HG03575 (cell line): Measurements from ENCODE around the gene GALNT17.

Experiments
- ATAC-seq: cut with Tn5 transposase; IDR thresholded peaks from one replicate; pipeline ENCODE4 v1.9.1; 2021; ENCODE audit not compliant: unreplicated experiment, insufficient number of reproducible peaks, low FRiP score; ENCODE audit errors: extremely low read depth

The GALNT17 gene

DNA sequence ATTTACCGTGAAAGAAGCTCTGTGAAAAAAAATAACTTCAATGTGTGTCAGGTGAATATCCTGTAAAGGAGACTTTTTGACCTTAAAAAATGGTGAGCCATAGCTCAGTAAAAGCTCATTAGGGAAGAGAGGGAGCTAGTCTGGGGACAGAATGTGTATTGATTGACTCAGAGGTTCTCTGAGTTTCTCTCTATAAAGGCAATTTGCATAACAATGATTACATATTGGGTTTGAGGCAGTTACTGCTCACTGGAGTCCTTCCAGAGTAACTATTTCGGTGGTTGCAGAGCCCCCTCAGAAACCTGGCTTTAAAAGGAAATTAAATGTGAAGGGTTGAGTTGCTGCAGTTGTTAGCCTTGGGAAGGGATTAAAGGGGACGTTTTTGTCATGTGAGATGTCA, 181.6 kb downstream of the GALNT17 start:
- ATAC-seq = no peak

DNA sequence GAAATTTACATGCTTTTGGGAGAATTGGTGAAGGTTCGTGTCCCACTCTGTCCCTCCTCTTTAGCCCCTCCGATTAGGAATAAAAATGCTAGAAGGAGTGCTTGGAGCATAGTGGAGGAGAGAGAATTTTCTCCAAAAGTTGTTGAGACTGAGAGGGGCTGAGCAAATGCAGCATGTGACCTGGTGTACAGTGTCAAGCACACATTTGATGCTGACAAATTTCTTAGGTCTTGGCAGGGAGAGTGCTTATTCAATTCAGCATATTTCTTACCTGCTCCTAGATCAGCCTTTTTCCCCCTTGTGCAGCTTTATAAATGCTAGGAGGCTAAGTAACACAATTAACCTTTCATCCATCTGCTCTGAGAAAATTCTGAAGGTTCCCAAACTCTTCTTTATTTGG, 189.0 kb downstream of the GALNT17 start:
- no peak for ATAC-seq

DNA sequence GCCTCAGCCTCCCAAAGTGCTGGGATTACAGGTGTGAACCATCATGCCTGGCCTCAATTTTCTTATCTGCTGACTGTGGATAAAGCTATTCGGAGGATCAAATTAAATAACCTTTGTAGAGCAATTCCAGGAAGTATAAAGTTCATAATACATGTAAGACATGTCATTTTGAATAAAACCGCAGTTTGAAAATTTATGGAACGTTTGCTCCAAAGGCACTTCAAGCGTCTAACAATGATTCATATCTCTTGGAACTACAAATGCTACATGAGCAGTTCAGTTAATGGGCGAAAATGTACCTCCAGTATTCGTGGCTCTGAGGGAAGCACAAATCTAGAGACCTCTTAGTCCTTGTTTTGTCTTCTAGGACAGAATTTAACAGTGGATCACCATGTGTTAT, 190.3 kb downstream of the GALNT17 start:
- ATAC-seq = no peak

DNA sequence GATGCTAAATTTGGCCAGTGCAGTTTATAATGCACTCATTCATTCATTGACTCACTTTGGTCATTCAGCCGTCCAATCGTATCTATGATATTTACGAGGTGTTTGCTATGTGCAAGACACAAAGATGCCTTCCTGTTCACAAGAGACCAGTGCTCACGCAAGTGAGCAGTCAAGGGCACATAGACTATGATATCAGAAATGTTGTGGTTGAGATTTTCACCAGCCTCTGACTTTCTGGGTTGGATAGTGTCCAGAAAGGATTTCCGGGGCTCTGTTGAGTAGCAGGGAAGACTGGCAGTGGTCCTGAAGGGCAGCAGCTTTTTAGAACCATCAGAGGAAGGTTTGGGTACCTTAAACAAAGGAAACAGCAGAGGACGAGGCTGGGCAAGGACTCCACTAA, 191.8 kb downstream of the GALNT17 start:
- no peak for ATAC-seq

DNA sequence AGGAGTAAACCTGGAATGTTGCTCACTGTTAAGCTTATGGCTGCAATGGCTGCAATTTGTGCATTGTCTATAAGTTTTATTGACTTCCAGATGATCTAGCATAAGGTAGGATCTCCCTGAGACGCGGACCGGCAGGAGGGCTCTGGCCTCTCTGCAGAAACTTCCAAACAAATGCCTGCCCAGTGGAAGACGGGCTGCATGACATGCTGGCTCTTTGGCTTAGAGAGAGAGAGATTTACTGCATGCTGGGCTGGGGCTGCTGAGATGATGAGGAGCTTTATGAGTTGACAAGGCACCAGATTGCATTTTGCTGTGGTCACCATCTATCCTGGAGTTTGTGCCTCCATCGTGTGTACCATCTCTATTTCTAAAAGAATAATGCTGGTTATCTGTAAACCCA, 193.2 kb downstream of the GALNT17 start:
- ATAC-seq = no peak

DNA sequence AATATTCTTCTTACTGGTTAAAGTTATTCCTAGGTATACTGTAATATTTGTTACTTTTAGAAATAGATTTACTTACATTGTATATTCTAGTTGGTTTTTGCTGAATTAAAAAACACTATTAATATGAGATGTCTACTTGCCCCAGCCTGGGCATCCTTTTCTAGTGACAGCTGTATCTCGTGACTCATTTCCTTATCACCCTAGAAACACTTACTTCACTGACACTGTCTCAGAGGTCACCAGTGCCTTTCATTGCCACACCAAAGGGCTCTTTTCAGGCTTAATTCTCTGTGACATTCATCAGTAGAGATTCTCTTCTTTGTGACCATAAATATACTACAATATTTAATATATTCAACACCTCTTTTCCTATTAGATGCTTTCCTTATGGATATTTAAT, 194.7 kb downstream of the GALNT17 start:
- no peak for ATAC-seq

DNA sequence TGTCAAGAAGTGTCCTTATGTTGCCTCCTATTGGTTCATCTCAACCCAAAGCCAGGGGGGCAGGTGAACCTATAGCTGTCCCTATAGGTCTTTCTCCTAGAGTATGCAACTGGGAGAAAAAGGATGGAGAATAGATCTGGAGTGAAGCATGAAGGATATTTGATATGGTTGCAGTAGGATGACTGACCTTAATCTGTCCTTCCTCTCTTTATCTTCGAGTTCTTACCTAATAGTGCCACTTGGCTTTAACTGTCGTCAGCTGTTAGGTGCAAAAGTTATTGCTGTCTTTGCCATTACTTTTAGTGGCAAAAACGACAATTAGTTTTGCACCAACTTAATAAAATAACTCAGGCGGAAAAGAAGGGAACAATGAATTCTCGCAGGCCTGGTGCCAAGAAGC, 196.0 kb downstream of the GALNT17 start:
- no peak for ATAC-seq

DNA sequence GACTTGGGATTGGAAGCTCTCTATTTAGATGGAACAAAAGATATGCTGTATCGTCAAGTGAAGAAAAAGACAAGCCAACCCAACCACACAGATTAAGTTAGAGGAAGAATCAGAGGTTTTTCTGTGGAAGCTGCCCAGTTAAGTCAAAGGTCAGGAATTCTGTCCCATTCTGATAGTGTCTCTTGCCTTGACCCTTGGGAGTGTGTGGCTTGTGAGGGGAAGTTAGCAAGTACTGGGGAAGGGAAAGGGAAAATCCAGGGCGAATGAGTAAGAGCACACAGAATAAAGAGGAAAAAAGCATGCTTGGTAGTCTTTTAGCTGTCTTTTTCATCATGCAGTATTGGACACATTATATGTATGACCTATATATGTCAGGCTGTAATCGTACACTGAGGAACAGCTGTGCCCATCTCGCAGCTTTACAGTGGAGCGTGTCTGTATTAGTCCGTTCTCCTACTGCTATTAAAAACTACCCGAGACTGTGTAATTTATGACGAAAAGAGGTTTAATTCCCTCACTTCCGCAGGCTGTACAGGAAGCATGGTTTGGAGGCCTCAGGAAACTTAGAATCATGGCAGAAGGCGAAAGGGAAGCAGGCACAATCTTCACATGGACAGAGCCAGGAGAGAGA, 197.2 kb downstream of the GALNT17 start:
- ATAC-seq = no peak

DNA sequence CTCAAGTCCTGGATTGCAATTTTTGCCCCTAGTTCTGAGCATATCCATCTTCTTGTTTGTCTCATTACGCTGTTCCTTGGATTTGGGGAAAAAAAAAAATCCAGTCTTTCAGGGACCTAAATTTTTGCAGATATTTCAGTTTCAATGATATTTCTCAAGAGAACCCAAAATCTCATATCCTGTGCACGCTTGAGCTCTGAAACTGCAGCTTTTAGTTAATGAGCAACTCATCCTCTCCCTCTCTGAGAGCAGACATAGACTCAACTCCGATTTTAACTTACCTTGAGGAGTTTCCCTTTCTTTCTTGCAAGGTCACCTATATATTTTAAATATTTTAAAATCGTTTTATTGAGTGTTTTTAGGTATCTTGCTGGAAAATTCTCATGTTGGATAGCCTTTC, 200.3 kb downstream of the GALNT17 start:
- ATAC-seq = no peak

DNA sequence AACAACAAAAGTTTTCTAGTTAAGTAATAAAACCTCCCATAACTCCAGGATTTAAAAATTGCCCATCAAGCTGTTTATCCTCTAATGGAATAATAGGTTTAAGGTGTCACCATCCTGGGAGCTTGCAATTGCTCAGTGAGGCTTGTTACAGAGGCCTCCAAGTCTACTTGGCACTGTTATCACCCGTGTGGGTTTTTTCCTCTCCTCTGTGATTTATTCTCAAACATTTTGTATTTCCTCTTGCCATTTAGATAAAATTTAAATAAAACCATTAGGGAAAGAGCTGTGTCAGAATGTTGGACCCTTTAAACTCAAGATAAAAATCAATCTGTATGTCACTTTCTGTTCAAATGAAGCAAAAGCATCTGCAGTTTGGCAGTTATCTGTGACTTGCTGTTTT, 202.6 kb downstream of the GALNT17 start:
- no peak for ATAC-seq

DNA sequence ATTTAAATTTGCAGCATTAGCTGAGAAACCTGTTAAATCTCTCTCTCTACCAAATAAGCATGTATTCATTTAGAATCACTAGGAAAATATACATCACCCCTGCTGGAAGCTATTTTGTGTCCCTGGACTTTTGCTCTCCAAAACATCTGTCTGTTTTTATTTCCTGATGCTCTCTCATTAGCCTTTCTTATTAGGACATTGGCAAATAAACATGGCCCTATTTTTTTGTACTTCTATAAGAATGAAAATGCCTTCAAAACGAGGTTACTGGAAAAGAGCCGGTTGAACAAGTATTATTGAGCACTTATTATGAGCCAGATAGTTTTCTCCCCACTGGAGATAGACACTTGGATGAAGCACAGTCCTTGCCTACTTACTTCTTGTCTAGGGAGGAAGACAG, 206.9 kb downstream of the GALNT17 start:
- ATAC-seq = no peak

DNA sequence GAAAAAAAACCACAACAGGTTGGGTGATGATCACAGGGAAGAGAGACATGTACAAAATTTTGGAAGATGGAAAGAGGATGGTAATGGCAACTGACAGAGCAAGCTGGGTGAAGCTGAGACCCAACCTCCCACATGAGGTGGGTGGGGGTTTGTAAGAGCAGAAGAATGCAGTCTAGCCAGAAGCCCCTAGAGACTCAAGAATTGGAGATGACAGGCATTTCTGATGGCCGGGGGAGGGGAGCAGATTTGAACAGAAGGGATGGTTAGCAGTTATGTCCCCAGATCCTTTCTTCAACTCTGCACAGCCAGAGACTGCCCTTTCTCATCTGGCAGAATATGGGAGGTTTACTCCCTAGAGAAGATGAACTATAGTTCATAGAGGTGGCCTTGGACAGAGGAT, 208.0 kb downstream of the GALNT17 start:
- ATAC-seq = no peak

DNA sequence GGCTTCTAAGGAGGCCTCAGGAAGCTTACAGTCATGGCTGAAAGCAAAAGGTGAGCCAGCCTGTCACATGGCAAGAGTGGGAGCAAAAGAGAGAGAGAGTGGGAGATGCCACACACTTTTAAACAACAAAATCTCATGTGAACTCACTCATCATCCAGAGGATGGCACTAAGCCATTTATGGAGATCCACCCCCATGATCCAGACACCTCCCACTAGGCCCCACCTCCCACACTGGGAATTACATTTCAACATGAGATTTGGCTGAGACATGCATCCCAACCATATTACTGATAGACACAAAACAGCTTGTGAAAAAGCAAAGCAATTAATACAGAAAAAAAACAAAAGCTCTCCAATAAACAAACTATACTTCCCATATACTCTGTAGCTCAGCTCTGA, 210.3 kb downstream of the GALNT17 start:
- no peak for ATAC-seq

DNA sequence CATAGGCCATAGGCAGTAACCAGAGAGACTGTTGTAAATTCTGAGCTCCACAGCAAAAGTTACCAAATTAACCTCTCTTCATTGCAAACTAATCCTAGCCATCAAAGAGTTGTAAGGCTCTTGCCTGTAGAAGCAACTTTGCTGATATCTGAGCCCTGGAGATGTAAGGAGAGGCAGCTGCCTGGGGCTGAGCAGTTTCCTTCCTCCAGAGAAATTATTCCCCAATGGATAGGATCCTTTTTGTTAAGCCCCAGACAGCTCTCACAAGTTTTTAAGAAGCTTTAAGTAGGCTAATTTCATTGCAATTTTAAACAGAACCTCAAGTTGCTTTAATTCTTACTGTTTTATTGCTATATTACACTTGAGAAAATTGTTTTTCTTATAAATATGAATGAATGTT, 211.1 kb downstream of the GALNT17 start:
- no peak for ATAC-seq

DNA sequence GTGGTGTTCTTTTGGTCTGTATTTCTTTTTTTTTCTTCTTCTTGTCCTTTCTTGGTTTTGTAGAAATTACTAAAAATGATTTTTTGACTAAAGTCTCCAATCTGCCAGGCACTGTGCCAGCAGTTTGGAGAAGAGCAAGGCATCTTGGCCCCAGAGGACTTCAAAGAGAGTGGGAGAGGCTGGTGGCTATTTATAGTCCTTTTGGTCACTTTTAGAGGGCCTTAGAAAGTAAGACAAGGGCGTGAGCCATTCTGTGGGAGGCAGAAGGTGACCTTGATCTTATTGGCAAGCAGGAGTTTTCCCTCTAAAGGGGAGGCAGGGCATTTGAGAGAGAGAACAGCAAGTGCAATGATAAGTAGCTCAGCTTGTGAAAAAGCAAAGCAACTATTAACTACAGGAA, 211.9 kb downstream of the GALNT17 start:
- ATAC-seq = no peak

DNA sequence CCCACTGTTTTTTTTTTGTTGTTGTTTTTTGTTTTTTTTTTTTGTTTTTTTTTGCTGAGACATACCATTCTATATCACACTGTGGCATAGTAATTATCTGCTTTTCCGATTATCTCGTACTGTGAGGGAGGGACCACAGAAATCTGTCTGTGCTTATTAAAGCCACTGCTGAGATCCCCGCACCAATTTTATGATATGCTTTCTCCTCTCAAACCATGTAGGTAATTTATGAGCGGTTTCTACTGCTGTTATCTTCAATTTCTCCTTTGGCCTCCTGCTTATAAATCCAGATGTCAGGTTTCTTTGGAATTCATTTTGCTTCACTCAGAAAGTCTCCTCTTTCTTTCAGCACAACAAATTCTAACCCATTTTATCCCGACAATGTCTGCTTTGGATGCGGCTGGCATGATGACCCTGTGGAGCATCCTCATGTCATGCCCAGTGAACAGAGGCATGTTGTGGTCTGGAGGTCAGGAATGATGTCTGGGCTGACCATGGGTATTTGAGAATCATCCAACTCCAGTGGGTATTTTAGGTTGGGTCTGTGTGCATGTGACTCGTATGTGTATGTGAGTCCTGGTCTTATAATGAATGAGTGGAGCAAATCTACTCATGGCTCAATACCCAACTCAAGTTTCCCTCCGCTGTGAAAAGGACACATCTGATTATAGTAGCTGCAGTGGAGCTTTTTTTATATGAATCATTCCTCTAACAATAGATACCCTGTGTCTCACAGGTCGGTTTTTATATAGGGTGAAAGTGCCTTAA, 213.4 kb downstream of the GALNT17 start:
- ATAC-seq = no peak

DNA sequence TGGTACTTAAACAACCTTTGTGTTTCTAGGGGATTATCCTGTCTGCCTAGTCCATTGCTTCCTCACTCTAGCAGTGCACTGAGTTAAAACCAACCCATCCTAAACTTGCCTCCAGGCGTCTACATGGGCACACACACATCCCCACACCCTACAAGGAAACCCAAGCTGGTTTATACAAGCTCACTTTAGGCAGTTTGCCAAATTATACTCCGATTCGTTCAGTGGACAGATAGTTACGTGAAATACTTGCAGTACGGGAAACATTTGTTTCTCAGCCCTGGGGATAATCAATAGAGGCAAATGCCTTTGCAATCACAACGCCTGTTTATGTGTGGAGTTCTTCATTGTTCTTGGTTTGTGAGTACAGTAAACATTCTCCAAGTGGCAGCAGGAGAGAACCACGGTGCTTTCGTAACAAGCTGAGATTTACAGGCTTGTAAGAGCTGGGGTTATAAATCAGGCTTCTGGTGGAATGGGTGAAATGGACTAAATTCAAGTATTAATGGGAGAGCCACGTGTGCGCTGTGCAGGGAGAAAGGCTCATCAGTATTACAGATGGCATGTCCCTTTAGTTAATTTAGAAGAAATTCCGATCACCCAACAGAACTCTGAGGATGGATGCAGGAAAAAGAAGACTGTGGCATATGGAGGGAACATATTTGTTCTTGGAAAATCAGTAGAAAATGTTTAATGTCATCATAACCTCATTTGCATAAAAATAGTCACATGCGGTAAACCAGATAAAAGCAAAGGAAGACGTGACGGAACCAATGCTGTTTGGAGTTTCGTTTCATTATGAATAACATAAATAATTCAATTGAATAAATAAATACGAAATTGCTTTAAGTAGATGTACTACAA, 217.1 kb downstream of the GALNT17 start:
- no peak for ATAC-seq

DNA sequence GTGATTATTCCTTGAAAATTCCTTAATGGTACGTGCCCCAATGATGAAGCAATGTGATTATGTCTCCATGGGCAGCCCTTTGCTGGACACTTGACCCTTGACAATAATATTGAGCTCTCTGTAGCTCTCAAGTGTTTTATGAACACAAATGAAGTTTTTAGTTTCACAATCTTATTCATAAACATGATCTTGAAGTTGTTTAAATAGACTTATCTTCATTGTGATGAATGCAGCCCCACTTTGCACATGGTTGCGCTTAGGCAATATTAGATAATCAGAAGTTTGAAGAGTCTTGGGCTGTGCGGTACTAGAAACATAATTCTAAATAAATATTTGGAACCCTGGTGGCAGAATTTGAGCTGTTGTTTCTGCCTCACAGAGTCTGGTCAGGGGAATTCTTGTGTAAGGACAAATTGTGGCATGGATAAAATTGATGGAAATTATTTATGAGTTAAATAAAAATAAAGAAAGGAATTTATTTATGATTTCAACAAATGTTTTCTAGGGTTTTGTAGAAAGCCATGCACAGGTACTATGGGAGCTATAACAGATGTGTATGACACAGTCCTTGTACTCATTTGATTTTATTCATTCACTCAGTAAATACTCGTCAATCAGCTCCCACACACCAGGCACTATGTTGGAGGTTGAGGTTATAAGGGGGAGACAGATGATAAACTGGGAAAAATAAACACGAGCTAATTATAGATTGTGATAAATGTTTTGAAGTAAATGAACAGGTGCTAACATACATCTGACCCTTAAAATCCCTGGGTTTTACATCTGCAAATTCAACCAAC, 217.9 kb downstream of the GALNT17 start:
- ATAC-seq = no peak

DNA sequence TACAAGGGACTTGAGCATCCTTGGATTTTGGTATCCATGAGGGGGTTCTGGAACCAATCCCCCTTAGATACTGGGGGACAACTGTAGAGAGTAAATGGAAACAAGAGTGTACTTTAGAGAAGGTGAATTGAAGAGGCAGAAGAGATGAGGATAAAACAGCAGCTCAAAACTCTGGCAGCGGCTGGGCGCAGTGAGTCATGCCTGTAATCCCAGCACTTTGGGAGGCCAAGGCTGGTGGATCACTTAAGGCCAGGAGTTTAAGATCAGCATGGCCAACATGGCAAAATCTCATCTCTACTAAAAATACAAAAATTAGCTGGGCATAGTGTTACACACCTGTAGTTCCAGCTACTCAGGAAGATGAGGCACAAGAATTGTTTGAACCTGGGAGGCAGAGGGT, 218.7 kb downstream of the GALNT17 start:
- ATAC-seq = no peak
